ENCODE data around the gene SYNGR1.

DNA sequence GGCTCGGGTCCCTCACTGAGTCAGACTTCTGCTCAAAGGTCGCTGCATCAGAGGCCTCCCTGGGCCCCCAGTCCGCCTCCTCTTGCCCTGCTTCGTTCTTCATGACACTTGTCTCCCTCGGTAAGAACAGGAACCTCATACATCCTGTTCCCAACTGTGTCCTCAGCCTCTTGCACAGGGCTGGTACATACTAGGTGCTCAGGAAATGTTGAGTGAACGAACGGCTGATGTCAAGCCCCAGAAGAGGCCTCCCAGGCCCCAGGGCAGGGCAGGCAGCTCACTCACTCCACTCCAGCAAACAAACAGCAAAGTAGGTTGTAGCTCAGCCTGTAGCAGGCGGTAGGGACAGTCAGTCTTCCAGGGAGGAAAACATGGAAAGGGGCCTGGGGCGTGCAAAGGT is 17.2 kb downstream of the SYNGR1 start:
- TF ChIP-seq, protein P1, sequence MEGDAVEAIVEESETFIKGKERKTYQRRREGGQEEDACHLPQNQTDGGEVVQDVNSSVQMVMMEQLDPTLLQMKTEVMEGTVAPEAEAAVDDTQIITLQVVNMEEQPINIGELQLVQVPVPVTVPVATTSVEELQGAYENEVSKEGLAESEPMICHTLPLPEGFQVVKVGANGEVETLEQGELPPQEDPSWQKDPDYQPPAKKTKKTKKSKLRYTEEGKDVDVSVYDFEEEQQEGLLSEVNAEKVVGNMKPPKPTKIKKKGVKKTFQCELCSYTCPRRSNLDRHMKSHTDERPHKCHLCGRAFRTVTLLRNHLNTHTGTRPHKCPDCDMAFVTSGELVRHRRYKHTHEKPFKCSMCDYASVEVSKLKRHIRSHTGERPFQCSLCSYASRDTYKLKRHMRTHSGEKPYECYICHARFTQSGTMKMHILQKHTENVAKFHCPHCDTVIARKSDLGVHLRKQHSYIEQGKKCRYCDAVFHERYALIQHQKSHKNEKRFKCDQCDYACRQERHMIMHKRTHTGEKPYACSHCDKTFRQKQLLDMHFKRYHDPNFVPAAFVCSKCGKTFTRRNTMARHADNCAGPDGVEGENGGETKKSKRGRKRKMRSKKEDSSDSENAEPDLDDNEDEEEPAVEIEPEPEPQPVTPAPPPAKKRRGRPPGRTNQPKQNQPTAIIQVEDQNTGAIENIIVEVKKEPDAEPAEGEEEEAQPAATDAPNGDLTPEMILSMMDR (conservative IDR thresholded peaks at IDR 0.05 in 1 of 2, IDR thresholded peaks at IDR 0.05 in 1 of 2; ENCODE audit: low read depth in 1 of 2, low read length in 2 of 2), result no peak
- TF ChIP-seq EZH2 (IDR thresholded peaks at IDR 0.05; ENCODE audit: low read length, missing control alignments), result no peak
